Measurements from ENCODE around the gene PNKP.

- TF ChIP-seq POLR2AphosphoS5 (IDR thresholded peaks at IDR 0.05; ENCODE audit: low read depth, low read length) (no peak), POLR2A (IDR thresholded peaks at IDR 0.05; ENCODE audit: low read depth, low read length) (no peak), SPI1 (IDR thresholded peaks at IDR 0.05; ENCODE audit: low read depth, low read length) (no peak), TAF1 (IDR thresholded peaks at IDR 0.05; ENCODE audit: low read depth, low read length) (no peak)
Measured at GRCh38 chr19:49816590-49816989, 50.8 kb downstream of the PNKP start.
